SK-N-SH (cell line): ENCODE measurements around the gene NOL7. TPM values are rescaled to one million over a fixed set of nuclear protein-coding genes. Genes with fewer than 3 reads are reported as not detected.

Experiments
- CTCF ChIA-PET: fragments of 300-600, 350-600 bp; formaldehyde crosslinking; extraction: SDS; loops from one replicate; lab custom pipeline; 2021; lab: Yijun Ruan, JAX
- POLR2A ChIA-PET: fragments of 350-600 bp; sonication (Branson Sonifier 250); formaldehyde crosslinking; extraction: SDS; loops from one replicate; lab custom pipeline; 2020; ENCODE audit warnings: antibody characterized with exemption, inconsistent platforms; lab: Yijun Ruan, JAX
- DNase-seq: peaks from one replicate; pipeline ENCODE4 v3.0.0; 2012
- H2AFZ ChIP-seq: fragments of 200-600 bp; sonication (generic); 2 replicates; pipeline ENCODE4 v1.8.1; 2016; ENCODE audit warnings: antibody characterized with exemption, mild to moderate bottlenecking, low read depth
- H3F3A ChIP-seq: fragments of 200-600 bp; sonication (generic); replicated peaks from 2 replicates; pipeline ENCODE3; 2016; ENCODE audit warnings: antibody characterized with exemption, mild to moderate bottlenecking; ENCODE audit not compliant: insufficient read depth
- H3K27ac ChIP-seq, 2 experiments: fragments of 200-500 bp in 1 of 2; fragments of 200-600 bp in 1 of 2; sonication (Bioruptor generic) in 1 of 2; sonication (generic), shearing (Covaris generic) in 1 of 2; 2 replicates each; pipeline versions ENCODE4 v1.5.1 to v1.6.1; 2014 to 2016; ENCODE audit warnings: low read depth in 2 of 2, inconsistent platforms in 1 of 2, low read length in 1 of 2, mild to moderate bottlenecking in 1 of 2, mixed read lengths in 1 of 2
- H3K27me3 ChIP-seq: fragments of 200-600 bp; sonication (generic), shearing (Covaris generic); 2 replicates; pipeline ENCODE4 v1.6.1; 2016; ENCODE audit warnings: mixed run types; ENCODE audit not compliant: insufficient read depth
- H3K36me3 ChIP-seq, 2 experiments: fragments of 200-500 bp in 1 of 2; fragments of 200-600 bp in 1 of 2; sonication (Bioruptor generic) in 1 of 2; sonication (generic) in 1 of 2; replicated peaks in 1 of 2; 2 replicates each; pipeline versions ENCODE3 to v1.5.1; 2014 to 2016; ENCODE audit warnings: low read length in 1 of 2, mild to moderate bottlenecking in 1 of 2; ENCODE audit not compliant: insufficient read depth in 2 of 2, control insufficient read depth in 1 of 2
- H3K4me1 ChIP-seq, 2 experiments: fragments of 200-500 bp in 1 of 2; fragments of 200-600 bp in 1 of 2; sonication (Bioruptor generic) in 1 of 2; sonication (generic), shearing (Covaris generic) in 1 of 2; 2 replicates each; pipeline versions ENCODE4 v1.5.1 to v1.6.1; 2014 to 2016; ENCODE audit warnings: low read depth in 1 of 2, low read length in 1 of 2, mixed run types in 1 of 2; ENCODE audit not compliant: insufficient read depth in 2 of 2, control insufficient read depth in 1 of 2
- H3K4me2 ChIP-seq: fragments of 200-600 bp; sonication (generic), shearing (Covaris generic); 2 replicates; pipeline ENCODE4 v1.6.1; 2017; ENCODE audit warnings: mixed run types
- H3K4me3 ChIP-seq, 2 experiments: fragments of 200-500 bp in 1 of 2; fragments of 200-600 bp in 1 of 2; sonication (Bioruptor generic) in 1 of 2; sonication (generic), shearing (Covaris generic) in 1 of 2; 2 replicates each; pipeline versions ENCODE4 v1.5.1 to v1.8.1; 2014 to 2016; ENCODE audit warnings: low read depth in 2 of 2, inconsistent platforms in 1 of 2, low read length in 1 of 2, mild to moderate bottlenecking in 1 of 2, mixed read lengths in 1 of 2, moderate library complexity in 1 of 2
- H3K79me2 ChIP-seq: fragments of 200-600 bp; sonication (generic); 2 replicates; pipeline ENCODE4 v1.8.1; 2017; ENCODE audit warnings: mild to moderate bottlenecking; ENCODE audit not compliant: insufficient read depth
- H3K9ac ChIP-seq: fragments of 200-600 bp; sonication (generic); 2 replicates; pipeline ENCODE4 v1.6.1; 2017; ENCODE audit warnings: mixed run types
- H3K9me2 ChIP-seq: fragments of 200-600 bp; sonication (generic); 2 replicates; pipeline ENCODE4 v1.6.1; 2017; ENCODE audit warnings: mixed run types
- H3K9me3 ChIP-seq: fragments of 200-600 bp; sonication (generic); 2 replicates; pipeline ENCODE4 v1.6.1; 2017; ENCODE audit warnings: mixed run types, mild to moderate bottlenecking, moderate library complexity
- H4K20me1 ChIP-seq: fragments of 200-600 bp; sonication (generic); 2 replicates; pipeline ENCODE4 v1.6.1; 2017; ENCODE audit warnings: mild to moderate bottlenecking, mixed run types; ENCODE audit not compliant: insufficient read depth
- CHD2 ChIP-seq: fragments of 150-350 bp; IDR thresholded peaks from 2 replicates; pipeline ENCODE4 v1.6.1; 2018; ENCODE audit warnings: low read length; ENCODE audit not compliant: partially characterized antibody
- ELF1 ChIP-seq: IDR thresholded peaks from 2 replicates; pipeline ENCODE4 v1.4.0; 2012
- EZH2phosphoT487 ChIP-seq: fragments of 200-600 bp; sonication (generic); IDR thresholded peaks from 2 replicates; pipeline ENCODE4 v1.6.1; 2017; ENCODE audit warnings: low read depth, mixed run types, mild to moderate bottlenecking, antibody characterized with exemption, moderate library complexity, borderline replicate concordance
- FOSL2 ChIP-seq: IDR thresholded peaks from 2 replicates; pipeline ENCODE4 v1.4.0; 2012; ENCODE audit warnings: low read depth, mild to moderate bottlenecking, moderate library complexity, borderline replicate concordance
- FOXJ3 ChIP-seq: sonication (generic); formaldehyde crosslinking; IDR thresholded peaks from 2 replicates; pipeline ENCODE4 v1.5.1; 2020; ENCODE audit warnings: mild to moderate bottlenecking, missing genetic modification reagents
- GABPA ChIP-seq: IDR thresholded peaks from 2 replicates; pipeline ENCODE4 v1.4.0; 2012; ENCODE audit warnings: low read depth, mild to moderate bottlenecking
- MXI1 ChIP-seq: IDR thresholded peaks from 2 replicates; pipeline ENCODE4 v1.6.1; 2012; ENCODE audit warnings: mild to moderate bottlenecking, low read depth, low read length, improper control_type of control experiment
- NFIC ChIP-seq: IDR thresholded peaks from 2 replicates; pipeline ENCODE4 v1.4.0; 2012; ENCODE audit warnings: borderline replicate concordance
- POLR2AphosphoS5 ChIP-seq: IDR thresholded peaks from 2 replicates; pipeline ENCODE4 v1.6.1; 2012; ENCODE audit warnings: low read depth, low read length
- RAD21 ChIP-seq: IDR thresholded peaks from 2 replicates; pipeline ENCODE4 v1.6.1; 2012; ENCODE audit warnings: mild to moderate bottlenecking, low read length
- RCOR1 ChIP-seq: fragments of 150-350 bp; IDR thresholded peaks from 2 replicates; pipeline ENCODE4 v1.6.1; 2017; ENCODE audit warnings: antibody characterized with exemption, low read length
- TAF1 ChIP-seq: IDR thresholded peaks from 2 replicates; pipeline ENCODE4 v1.6.1; 2012; ENCODE audit warnings: low read depth, mild to moderate bottlenecking, low read length, moderate library complexity, borderline replicate concordance
- WGBS: methylation state at CpG from one replicate; pipeline ENCODE4 v1.1.6; 2017; ENCODE audit warnings: low lambda C conversion rate; 5-methylcytosine and 5-hydroxymethylcytosine counted together
- polyA plus RNA-seq, 3 experiments: library from polyadenylated mRNA; depleted of rRNA; stranded (reverse); fragments of >200 nt; gene quantifications; 2 replicates each; pipeline ENCODE4 v1.2.3, GENCODE V29; 2012
- TF ChIP-seq, protein P1 (sequence below): fragments of 150-350 bp; IDR thresholded peaks from 2 replicates; pipeline ENCODE4 v1.6.1; 2016; ENCODE audit warnings: mild to moderate bottlenecking, low read depth, low read length
- TF ChIP-seq, protein P2 (sequence below): IDR thresholded peaks from 2 replicates; pipeline ENCODE4 v1.4.0; 2012; ENCODE audit warnings: low read depth
- TF ChIP-seq, protein P3 (sequence below): fragments of 200-600 bp; sonication (generic); IDR thresholded peaks from 2 replicates; pipeline ENCODE4 v1.6.1; 2017; ENCODE audit warnings: antibody characterized with exemption, mild to moderate bottlenecking, moderate library complexity
- TF ChIP-seq, protein P4 (sequence below): IDR thresholded peaks from 2 replicates; pipeline ENCODE4 v1.6.1; 2012; ENCODE audit warnings: mild to moderate bottlenecking, low read depth, low read length, moderate library complexity

NOL7 gene
- polyA plus RNA-seq, 1 of the 3 experiments (the other 2 are of a cell fraction) = 103 TPM

- H3K79me2 ChIP-seq = no peaks in the 10 kb centered on the region
- no peak for TF ChIP-seq RAD21
- TF ChIP-seq MXI1 = no peak
- TF ChIP-seq POLR2AphosphoS5 = no peak
- no peak for TF ChIP-seq FOSL2
- no peak for TF ChIP-seq RCOR1
- no peak for TF ChIP-seq TAF1
- TF ChIP-seq FOXJ3 (CRISPR knock-in tag) = no peak
- no peak for TF ChIP-seq ELF1
- TF ChIP-seq, protein P1, sequence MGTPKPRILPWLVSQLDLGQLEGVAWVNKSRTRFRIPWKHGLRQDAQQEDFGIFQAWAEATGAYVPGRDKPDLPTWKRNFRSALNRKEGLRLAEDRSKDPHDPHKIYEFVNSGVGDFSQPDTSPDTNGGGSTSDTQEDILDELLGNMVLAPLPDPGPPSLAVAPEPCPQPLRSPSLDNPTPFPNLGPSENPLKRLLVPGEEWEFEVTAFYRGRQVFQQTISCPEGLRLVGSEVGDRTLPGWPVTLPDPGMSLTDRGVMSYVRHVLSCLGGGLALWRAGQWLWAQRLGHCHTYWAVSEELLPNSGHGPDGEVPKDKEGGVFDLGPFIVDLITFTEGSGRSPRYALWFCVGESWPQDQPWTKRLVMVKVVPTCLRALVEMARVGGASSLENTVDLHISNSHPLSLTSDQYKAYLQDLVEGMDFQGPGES = no peak
- TF ChIP-seq GABPA = no peak
- TF ChIP-seq NFIC = no peak
- TF ChIP-seq, protein P2, sequence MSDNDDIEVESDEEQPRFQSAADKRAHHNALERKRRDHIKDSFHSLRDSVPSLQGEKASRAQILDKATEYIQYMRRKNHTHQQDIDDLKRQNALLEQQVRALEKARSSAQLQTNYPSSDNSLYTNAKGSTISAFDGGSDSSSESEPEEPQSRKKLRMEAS = no peak
- TF ChIP-seq, protein P3, sequence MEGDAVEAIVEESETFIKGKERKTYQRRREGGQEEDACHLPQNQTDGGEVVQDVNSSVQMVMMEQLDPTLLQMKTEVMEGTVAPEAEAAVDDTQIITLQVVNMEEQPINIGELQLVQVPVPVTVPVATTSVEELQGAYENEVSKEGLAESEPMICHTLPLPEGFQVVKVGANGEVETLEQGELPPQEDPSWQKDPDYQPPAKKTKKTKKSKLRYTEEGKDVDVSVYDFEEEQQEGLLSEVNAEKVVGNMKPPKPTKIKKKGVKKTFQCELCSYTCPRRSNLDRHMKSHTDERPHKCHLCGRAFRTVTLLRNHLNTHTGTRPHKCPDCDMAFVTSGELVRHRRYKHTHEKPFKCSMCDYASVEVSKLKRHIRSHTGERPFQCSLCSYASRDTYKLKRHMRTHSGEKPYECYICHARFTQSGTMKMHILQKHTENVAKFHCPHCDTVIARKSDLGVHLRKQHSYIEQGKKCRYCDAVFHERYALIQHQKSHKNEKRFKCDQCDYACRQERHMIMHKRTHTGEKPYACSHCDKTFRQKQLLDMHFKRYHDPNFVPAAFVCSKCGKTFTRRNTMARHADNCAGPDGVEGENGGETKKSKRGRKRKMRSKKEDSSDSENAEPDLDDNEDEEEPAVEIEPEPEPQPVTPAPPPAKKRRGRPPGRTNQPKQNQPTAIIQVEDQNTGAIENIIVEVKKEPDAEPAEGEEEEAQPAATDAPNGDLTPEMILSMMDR = no peak
- no peak for TF ChIP-seq EZH2phosphoT487
- no peak for TF ChIP-seq CHD2
- TF ChIP-seq, protein P4, sequence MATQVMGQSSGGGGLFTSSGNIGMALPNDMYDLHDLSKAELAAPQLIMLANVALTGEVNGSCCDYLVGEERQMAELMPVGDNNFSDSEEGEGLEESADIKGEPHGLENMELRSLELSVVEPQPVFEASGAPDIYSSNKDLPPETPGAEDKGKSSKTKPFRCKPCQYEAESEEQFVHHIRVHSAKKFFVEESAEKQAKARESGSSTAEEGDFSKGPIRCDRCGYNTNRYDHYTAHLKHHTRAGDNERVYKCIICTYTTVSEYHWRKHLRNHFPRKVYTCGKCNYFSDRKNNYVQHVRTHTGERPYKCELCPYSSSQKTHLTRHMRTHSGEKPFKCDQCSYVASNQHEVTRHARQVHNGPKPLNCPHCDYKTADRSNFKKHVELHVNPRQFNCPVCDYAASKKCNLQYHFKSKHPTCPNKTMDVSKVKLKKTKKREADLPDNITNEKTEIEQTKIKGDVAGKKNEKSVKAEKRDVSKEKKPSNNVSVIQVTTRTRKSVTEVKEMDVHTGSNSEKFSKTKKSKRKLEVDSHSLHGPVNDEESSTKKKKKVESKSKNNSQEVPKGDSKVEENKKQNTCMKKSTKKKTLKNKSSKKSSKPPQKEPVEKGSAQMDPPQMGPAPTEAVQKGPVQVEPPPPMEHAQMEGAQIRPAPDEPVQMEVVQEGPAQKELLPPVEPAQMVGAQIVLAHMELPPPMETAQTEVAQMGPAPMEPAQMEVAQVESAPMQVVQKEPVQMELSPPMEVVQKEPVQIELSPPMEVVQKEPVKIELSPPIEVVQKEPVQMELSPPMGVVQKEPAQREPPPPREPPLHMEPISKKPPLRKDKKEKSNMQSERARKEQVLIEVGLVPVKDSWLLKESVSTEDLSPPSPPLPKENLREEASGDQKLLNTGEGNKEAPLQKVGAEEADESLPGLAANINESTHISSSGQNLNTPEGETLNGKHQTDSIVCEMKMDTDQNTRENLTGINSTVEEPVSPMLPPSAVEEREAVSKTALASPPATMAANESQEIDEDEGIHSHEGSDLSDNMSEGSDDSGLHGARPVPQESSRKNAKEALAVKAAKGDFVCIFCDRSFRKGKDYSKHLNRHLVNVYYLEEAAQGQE = no peak
- H3K27ac ChIP-seq = no peak overlapping the region
- POLR2A ChIA-PET = no interaction called here
- peaks cover 6% of the 10 kb centered on the region for H3F3A ChIP-seq
- whole genome bisulfite sequencing = 87% methylated on average over 4 of the region's 4 CpGs
- no peak for DNase-seq
- H3K4me3 ChIP-seq = no peak overlapping the region
- CTCF ChIA-PET = interaction anchor here (1.8 kb wide), 1 partner anchor 14 kb away, joined by 10 read pairs; the partner anchor contains the start of gene NOL7
- no peaks in the 10 kb centered on the region for H4K20me1 ChIP-seq
- peaks cover 62 to 70% of the 10 kb centered on the region in 2 experiments for H3K36me3 ChIP-seq
- no peak overlapping the region for H2AFZ ChIP-seq
- H3K9ac ChIP-seq = no peak overlapping the region
- no peaks in the 10 kb centered on the region for H3K9me2 ChIP-seq
- H3K4me2 ChIP-seq = no peak overlapping the region
- H3K27me3 ChIP-seq = no peaks in the 10 kb centered on the region
- peaks cover 0 to 2% of the 10 kb centered on the region in 2 experiments; a peak in 2 of 4 replicates for H3K4me1 ChIP-seq
- no peaks in the 10 kb centered on the region for H3K9me3 ChIP-seq
Observed at GRCh38 chr6:13629459-13630116, 14.5 kb downstream of the NOL7 start.
